ENCODE data around the gene KCNMA1. TPM values are rescaled to one million over a fixed set of nuclear protein-coding genes. Genes with fewer than 3 reads are reported as not detected.

Gene KCNMA1
- polyA plus RNA-seq, 1 donor from 2014 or later = 60.8 TPM

DNA sequence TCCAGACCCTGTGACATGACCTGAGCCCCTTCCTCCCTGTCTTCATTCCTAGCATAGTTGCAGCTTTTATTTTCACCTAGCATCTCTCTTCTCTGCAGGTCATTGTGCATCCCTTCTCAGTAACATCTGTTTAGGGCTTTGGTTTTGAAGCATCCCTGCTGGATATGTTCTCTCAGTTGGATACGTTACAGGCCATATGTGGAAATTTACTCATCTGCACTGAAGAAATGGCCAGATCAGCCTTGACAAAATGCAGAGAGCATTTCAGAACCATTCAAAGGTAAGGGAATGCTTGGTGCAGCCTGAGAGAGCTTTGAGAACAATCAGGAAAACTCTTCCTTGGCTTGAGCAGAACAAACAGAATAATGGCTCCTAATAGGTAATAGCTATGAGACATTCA, 647.0 kb downstream of the KCNMA1 start:
- Histone ChIP-seq H3K36me3 (ENCODE audit: insufficient read depth, low read length) (no peaks in the 10 kb centered on the region), H3K4me2 (ENCODE audit: low read length) (no peak overlapping the region), H3K27me3 (ENCODE audit: insufficient read depth, low read depth, low read length) (no peaks in the 10 kb centered on the region), H4K20me1 (ENCODE audit: insufficient read depth) (no peaks in the 10 kb centered on the region), H3K9me2 (ENCODE audit: insufficient read depth, low read length) (no peaks in the 10 kb centered on the region), H3K27ac (ENCODE audit: low read length) (no peak overlapping the region), H3F3A (ENCODE audit: insufficient read depth, low read length, poor library complexity, severe bottlenecking) (no peaks in the 10 kb centered on the region), H3K9me3 (ENCODE audit: low read length) (no peaks in the 10 kb centered on the region), H3K9ac (ENCODE audit: low read length) (no peak overlapping the region), H3K79me2 (replicated peaks; ENCODE audit: insufficient read depth, low read length) (no peaks in the 10 kb centered on the region), H2AFZ (ENCODE audit: low read depth, low read length) (no peak overlapping the region), H3K4me3 (ENCODE audit: low read length) (no peak overlapping the region)
- no peak for TF ChIP-seq REST (IDR thresholded peaks at IDR 0.05; ENCODE audit: borderline replicate concordance)
- TF ChIP-seq EZH2 (IDR thresholded peaks at IDR 0.05; ENCODE audit: borderline replicate concordance, insufficient read depth, low read length, poor library complexity, severe bottlenecking) = no peak
- TF ChIP-seq TAF1 (IDR thresholded peaks at IDR 0.05; ENCODE audit: low read depth) = no peak
- no peak for TF ChIP-seq MXI1 (conservative IDR thresholded peaks at IDR 0.05; ENCODE audit: poor library complexity, severe bottlenecking)
- no peak for TF ChIP-seq POLR2AphosphoS5 (IDR thresholded peaks at IDR 0.05)

DNA sequence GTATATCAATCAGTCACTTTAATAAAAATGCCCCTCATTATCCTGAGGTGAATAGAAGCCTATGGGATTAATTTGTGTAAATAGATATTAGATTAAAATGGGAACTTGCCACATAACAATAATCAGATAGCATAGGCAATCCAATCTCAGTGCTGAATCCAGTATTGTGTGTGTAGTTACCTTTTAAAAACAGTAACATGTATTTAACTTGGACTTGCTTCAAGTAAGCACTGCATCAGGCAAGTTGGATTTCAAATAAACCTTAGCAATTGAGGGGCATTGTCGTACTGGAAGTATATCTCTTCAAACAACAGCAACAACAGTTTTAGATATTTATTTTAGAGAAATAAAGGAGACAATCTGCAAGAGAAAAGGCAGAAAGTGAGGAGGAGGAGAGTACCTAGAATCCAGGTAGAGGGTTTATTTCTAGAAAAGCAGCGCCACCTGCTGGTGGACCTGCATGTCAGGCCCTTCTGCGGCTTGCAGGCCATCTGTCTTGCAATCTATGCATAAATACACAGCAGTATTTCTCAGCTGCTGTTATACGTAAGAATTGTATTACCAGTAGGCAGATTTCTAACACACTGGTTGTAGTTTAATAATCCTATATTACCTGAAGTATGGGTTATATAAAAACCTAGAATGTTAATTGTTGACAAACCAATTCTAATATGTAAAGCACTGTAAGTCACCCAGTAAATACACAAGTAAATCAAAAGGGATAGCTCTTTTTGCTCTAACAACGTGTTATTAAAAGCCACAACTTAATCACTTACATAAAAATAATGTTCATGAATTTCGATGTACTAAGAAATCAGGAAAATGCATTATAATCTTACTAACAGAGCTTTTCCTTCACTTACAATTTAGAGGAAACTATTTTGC, 652.8 kb downstream of the KCNMA1 start:
- H2AFZ ChIP-seq (ENCODE audit: low read depth, low read length) = no peak overlapping the region
- TF ChIP-seq SMC3 (conservative IDR thresholded peaks at IDR 0.05; ENCODE audit: poor library complexity) (peak; percentile 93), EP300 (conservative IDR thresholded peaks at IDR 0.05; ENCODE audit: poor library complexity, severe bottlenecking) (peak; percentile 18), TAF1 (IDR thresholded peaks at IDR 0.05; ENCODE audit: low read depth) (no peak), REST (IDR thresholded peaks at IDR 0.05; ENCODE audit: borderline replicate concordance) (no peak), MXI1 (conservative IDR thresholded peaks at IDR 0.05; ENCODE audit: poor library complexity, severe bottlenecking) (no peak), RAD21 (conservative IDR thresholded peaks at IDR 0.05) (peak; percentile 96), POLR2AphosphoS5 (IDR thresholded peaks at IDR 0.05) (no peak), EZH2 (IDR thresholded peaks at IDR 0.05; ENCODE audit: borderline replicate concordance, insufficient read depth, low read length, poor library complexity, severe bottlenecking) (no peak)
- TF ChIP-seq, protein P1, sequence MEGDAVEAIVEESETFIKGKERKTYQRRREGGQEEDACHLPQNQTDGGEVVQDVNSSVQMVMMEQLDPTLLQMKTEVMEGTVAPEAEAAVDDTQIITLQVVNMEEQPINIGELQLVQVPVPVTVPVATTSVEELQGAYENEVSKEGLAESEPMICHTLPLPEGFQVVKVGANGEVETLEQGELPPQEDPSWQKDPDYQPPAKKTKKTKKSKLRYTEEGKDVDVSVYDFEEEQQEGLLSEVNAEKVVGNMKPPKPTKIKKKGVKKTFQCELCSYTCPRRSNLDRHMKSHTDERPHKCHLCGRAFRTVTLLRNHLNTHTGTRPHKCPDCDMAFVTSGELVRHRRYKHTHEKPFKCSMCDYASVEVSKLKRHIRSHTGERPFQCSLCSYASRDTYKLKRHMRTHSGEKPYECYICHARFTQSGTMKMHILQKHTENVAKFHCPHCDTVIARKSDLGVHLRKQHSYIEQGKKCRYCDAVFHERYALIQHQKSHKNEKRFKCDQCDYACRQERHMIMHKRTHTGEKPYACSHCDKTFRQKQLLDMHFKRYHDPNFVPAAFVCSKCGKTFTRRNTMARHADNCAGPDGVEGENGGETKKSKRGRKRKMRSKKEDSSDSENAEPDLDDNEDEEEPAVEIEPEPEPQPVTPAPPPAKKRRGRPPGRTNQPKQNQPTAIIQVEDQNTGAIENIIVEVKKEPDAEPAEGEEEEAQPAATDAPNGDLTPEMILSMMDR (IDR thresholded peaks at IDR 0.05; ENCODE audit: poor library complexity, severe bottlenecking) = peak; percentile 93
- peak overlapping the region; percentile 48 for H3K9ac ChIP-seq (ENCODE audit: low read length)
- H3K79me2 ChIP-seq (replicated peaks; ENCODE audit: insufficient read depth, low read length) = no peaks in the 10 kb centered on the region
- H3K27me3 ChIP-seq (ENCODE audit: insufficient read depth, low read depth, low read length) = no peaks in the 10 kb centered on the region
- no peaks in the 10 kb centered on the region for H3K9me3 ChIP-seq (ENCODE audit: low read length)
- no peaks in the 10 kb centered on the region for H3K9me2 ChIP-seq (ENCODE audit: insufficient read depth, low read length)
- peak overlapping the region; percentile 10 for H3K4me2 ChIP-seq (ENCODE audit: low read length)
- no peaks in the 10 kb centered on the region for H3K36me3 ChIP-seq (ENCODE audit: insufficient read depth, low read length)
- no peak overlapping the region for H3K4me3 ChIP-seq (ENCODE audit: low read length)
- no peaks in the 10 kb centered on the region for H3F3A ChIP-seq (ENCODE audit: insufficient read depth, low read length, poor library complexity, severe bottlenecking)
- H3K27ac ChIP-seq (ENCODE audit: low read length) = peak overlapping the region; percentile 62
- H4K20me1 ChIP-seq (ENCODE audit: insufficient read depth) = no peaks in the 10 kb centered on the region

Measured in neural cell (in vitro differentiated cells).